WERI-Rb-1 (cell line): ENCODE data around the gene JCHAIN.
"Not testable (repeated sequence)": the region's sequence is repeated elsewhere in the genome, so short reads cannot be mapped to it uniquely, and the experiment has no call there.

Experiments used
- DNase-seq: peaks from one replicate; pipeline ENCODE4 v3.0.0-alpha.2; 2020
- H3K27ac ChIP-seq: fragments of 250-450 bp; sonication (Bioruptor Pico); 2 replicates; pipeline ENCODE4 v1.5.1; 2020; ENCODE audit warnings: mild to moderate bottlenecking, moderate library complexity
- H3K27me3 ChIP-seq: fragments of 250-450 bp; sonication (Bioruptor Pico); 2 replicates; pipeline ENCODE4 v1.5.1; 2021; ENCODE audit warnings: mild to moderate bottlenecking, low read depth, moderate library complexity; ENCODE audit not compliant: insufficient read depth, severe bottlenecking
- H3K36me3 ChIP-seq: fragments of 250-450 bp; sonication (Bioruptor Pico); 2 replicates; pipeline ENCODE4 v1.5.1; 2020; ENCODE audit warnings: mild to moderate bottlenecking, moderate library complexity
- H3K4me3 ChIP-seq: 2 replicates; pipeline ENCODE4 v1.5.1; 2011; ENCODE audit warnings: low read depth, mild to moderate bottlenecking, control low read depth, low read length
- H3K9me3 ChIP-seq: fragments of 250-450 bp; sonication (Bioruptor Pico); 2 replicates; pipeline ENCODE4 v1.5.1; 2021; ENCODE audit warnings: mild to moderate bottlenecking, moderate library complexity; ENCODE audit not compliant: severe bottlenecking
- CTCF ChIP-seq: IDR thresholded peaks from 2 replicates; pipeline ENCODE4 v1.5.1; 2011; ENCODE audit warnings: low read depth, mild to moderate bottlenecking, control low read depth, inconsistent platforms, low read length

The JCHAIN gene

GRCh38 chr4:70674731-70675130 lies 8.4 kb upstream of the JCHAIN start:
- no peaks in the 10 kb centered on the region for H3K36me3 ChIP-seq
- H3K27ac ChIP-seq = no peak overlapping the region
- no peak for DNase-seq
- no peak for TF ChIP-seq CTCF
- H3K9me3 ChIP-seq = no peaks in the 10 kb centered on the region
- H3K4me3 ChIP-seq = no peak overlapping the region
- no peaks in the 10 kb centered on the region for H3K27me3 ChIP-seq

- Histone ChIP-seq H3K27me3 (no peaks in the 10 kb centered on the region), H3K27ac (no peak overlapping the region), H3K9me3 (no peaks in the 10 kb centered on the region), H3K36me3 (no peaks in the 10 kb centered on the region), H3K4me3 (no peak overlapping the region)
- TF ChIP-seq CTCF = no peak
- no peak for DNase-seq
These were observed 7.9 kb upstream of the JCHAIN start for GRCh38 chr4:70674191-70674590.

- H3K9me3 ChIP-seq = no peaks in the 10 kb centered on the region
- TF ChIP-seq CTCF = no peak
- H3K4me3 ChIP-seq = no peak overlapping the region
- DNase-seq = no peak
- no peaks in the 10 kb centered on the region for H3K27me3 ChIP-seq
- H3K36me3 ChIP-seq = no peaks in the 10 kb centered on the region
- H3K27ac ChIP-seq = no peak overlapping the region
These were observed 4.8 kb upstream of the JCHAIN start for GRCh38 chr4:70671091-70671490.

GRCh38 chr4:70670332-70671014 lies 4.2 kb upstream of the JCHAIN start:
- Histone ChIP-seq H3K9me3 (no peaks in the 10 kb centered on the region), H3K4me3 (no peak overlapping the region), H3K36me3 (no peaks in the 10 kb centered on the region), H3K27ac (no peak overlapping the region), H3K27me3 (no peaks in the 10 kb centered on the region)
- no peak for TF ChIP-seq CTCF
- DNase-seq = no peak

- DNase-seq = no peak
- Histone ChIP-seq H3K27ac (no peak overlapping the region), H3K9me3 (no peaks in the 10 kb centered on the region), H3K4me3 (no peak overlapping the region), H3K36me3 (no peaks in the 10 kb centered on the region), H3K27me3 (no peaks in the 10 kb centered on the region)
- TF ChIP-seq CTCF = no peak
These were observed 1.6 kb upstream of the JCHAIN start for GRCh38 chr4:70667740-70668535.

GRCh38 chr4:70661309-70661922 lies 4.9 kb downstream of the JCHAIN start:
- not testable (repeated sequence) for H3K4me3 ChIP-seq, H3K27me3 ChIP-seq, H3K9me3 ChIP-seq, DNase-seq, H3K36me3 ChIP-seq, H3K27ac ChIP-seq
